Ectodermal cell (in vitro differentiated cells): Measurements from ENCODE around the gene C11orf24.
"Not testable (repeated sequence)": the region's sequence is repeated elsewhere in the genome, so short reads cannot be mapped to it uniquely, and the experiment has no call there.

Experiments
- H3K27ac ChIP-seq: 2 replicates; pipeline ENCODE4 v1.7.0; 2013; ENCODE audit warnings: mild to moderate bottlenecking, low read depth, low read length; ENCODE audit not compliant: insufficient read depth, poor library complexity, severe bottlenecking
- H3K27me3 ChIP-seq: 2 replicates; pipeline ENCODE4 v1.7.0; 2013; ENCODE audit warnings: mild to moderate bottlenecking, low read length; ENCODE audit not compliant: insufficient read depth, control insufficient read depth, poor library complexity, severe bottlenecking
- H3K36me3 ChIP-seq: one replicate; pipeline ENCODE4 v1.7.0; 2013; ENCODE audit warnings: low read length; ENCODE audit not compliant: control insufficient read depth, insufficient read depth
- H3K4me1 ChIP-seq: one replicate; pipeline ENCODE4 v1.7.0; 2013; ENCODE audit warnings: low read length; ENCODE audit not compliant: control insufficient read depth, insufficient read depth
- H3K4me3 ChIP-seq: 2 replicates; pipeline ENCODE4 v1.7.0; 2013; ENCODE audit warnings: low read depth, low read length, control low read depth; ENCODE audit not compliant: insufficient read depth
- H3K9me3 ChIP-seq: 2 replicates; pipeline ENCODE4 v1.7.0; 2013; ENCODE audit warnings: mild to moderate bottlenecking, low read length, moderate library complexity; ENCODE audit not compliant: control insufficient read depth
- WGBS, 2 experiments: methylation state at CpG; one replicate each; pipeline ENCODE4 v1.1.7; 2013; ENCODE audit warnings: missing lambda C conversion rate in 2 of 2; 5-methylcytosine and 5-hydroxymethylcytosine counted together

C11orf24 gene

GRCh38 chr11:68287419-68287818, 15.6 kb upstream of the C11orf24 start:
- H3K36me3 ChIP-seq = no peaks in the 10 kb centered on the region
- H3K27ac ChIP-seq = no peak overlapping the region
- H3K4me3 ChIP-seq = no peak overlapping the region
- 94 to 95% methylated on average over 6 to 8 of the region's 8 CpGs for WGBS, 2 experiments
- H3K4me1 ChIP-seq = no peaks in the 10 kb centered on the region
- no peaks in the 10 kb centered on the region for H3K27me3 ChIP-seq
- H3K9me3 ChIP-seq = peaks cover 5% of the 10 kb centered on the region

- H3K4me3 ChIP-seq, H3K27ac ChIP-seq, H3K4me1 ChIP-seq, H3K36me3 ChIP-seq, H3K27me3 ChIP-seq, H3K9me3 ChIP-seq: not testable (repeated sequence)
- WGBS, 2 experiments = 85 to 90% methylated on average over 2 to 3 of the region's 3 CpGs
These were observed 12.8 kb upstream of the C11orf24 start for GRCh38 chr11:68284588-68284987.

GRCh38 chr11:68282861-68283230, 11.1 kb upstream of the C11orf24 start:
- H3K4me1 ChIP-seq = no peaks in the 10 kb centered on the region
- H3K27me3 ChIP-seq = no peaks in the 10 kb centered on the region
- no peaks in the 10 kb centered on the region for H3K36me3 ChIP-seq
- WGBS, 2 experiments = 93 to 94% methylated on average over 14 of the region's 14 CpGs
- no peak overlapping the region for H3K27ac ChIP-seq
- H3K9me3 ChIP-seq = no peaks in the 10 kb centered on the region
- no peak overlapping the region for H3K4me3 ChIP-seq

GRCh38 chr11:68282141-68282860, 10.5 kb upstream of the C11orf24 start:
- WGBS, 2 experiments = 85 to 87% methylated on average over 15 of the region's 15 CpGs
- H3K9me3 ChIP-seq = no peaks in the 10 kb centered on the region
- H3K4me3 ChIP-seq = no peak overlapping the region
- H3K27ac ChIP-seq = no peak overlapping the region
- no peaks in the 10 kb centered on the region for H3K27me3 ChIP-seq
- no peaks in the 10 kb centered on the region for H3K4me1 ChIP-seq
- no peaks in the 10 kb centered on the region for H3K36me3 ChIP-seq

- WGBS, 2 experiments = 92 to 96% methylated on average over 4 of the region's 5 CpGs
- Histone ChIP-seq H3K36me3 (no peaks in the 10 kb centered on the region), H3K4me3 (no peak overlapping the region), H3K4me1 (no peaks in the 10 kb centered on the region), H3K27me3 (no peaks in the 10 kb centered on the region), H3K27ac (no peak overlapping the region), H3K9me3 (no peaks in the 10 kb centered on the region)
These were observed 7.9 kb upstream of the C11orf24 start for GRCh38 chr11:68279676-68280075.

GRCh38 chr11:68276861-68277260, 5.1 kb upstream of the C11orf24 start:
- H3K9me3 ChIP-seq = no peaks in the 10 kb centered on the region
- WGBS, 2 experiments = 94 to 95% methylated on average over 6 of the region's 6 CpGs
- no peaks in the 10 kb centered on the region for H3K36me3 ChIP-seq
- no peaks in the 10 kb centered on the region for H3K4me1 ChIP-seq
- H3K27me3 ChIP-seq = no peaks in the 10 kb centered on the region
- H3K27ac ChIP-seq = no peak overlapping the region
- no peak overlapping the region for H3K4me3 ChIP-seq

GRCh38 chr11:68275721-68276507, 4.1 kb upstream of the C11orf24 start:
- peaks cover under 1% of the 10 kb centered on the region for H3K4me1 ChIP-seq
- H3K27ac ChIP-seq = no peak overlapping the region
- H3K4me3 ChIP-seq = no peak overlapping the region
- no peaks in the 10 kb centered on the region for H3K9me3 ChIP-seq
- no peaks in the 10 kb centered on the region for H3K36me3 ChIP-seq
- 92 to 95% methylated on average over 14 of the region's 14 CpGs for WGBS, 2 experiments
- no peaks in the 10 kb centered on the region for H3K27me3 ChIP-seq

- WGBS, 2 experiments = 90 to 96% methylated on average over 1 of the region's 1 CpG
- Histone ChIP-seq H3K36me3 (no peaks in the 10 kb centered on the region), H3K27me3 (no peaks in the 10 kb centered on the region), H3K4me3 (no peak overlapping the region), H3K4me1 (peaks cover 6% of the 10 kb centered on the region), H3K9me3 (no peaks in the 10 kb centered on the region), H3K27ac (no peak overlapping the region)
These were observed 2.5 kb upstream of the C11orf24 start for GRCh38 chr11:68274306-68274705.

- peak overlapping the region; percentile 99 for H3K4me3 ChIP-seq
- no peak overlapping the region for H3K27ac ChIP-seq
- H3K27me3 ChIP-seq = no peaks in the 10 kb centered on the region
- H3K4me1 ChIP-seq = peaks cover 6% of the 10 kb centered on the region
- H3K9me3 ChIP-seq = no peaks in the 10 kb centered on the region
- no peaks in the 10 kb centered on the region for H3K36me3 ChIP-seq
- 93 to 96% methylated on average over 21 of the region's 21 CpGs for WGBS, 2 experiments
These were observed 1.4 kb upstream of the C11orf24 start for GRCh38 chr11:68273026-68273738.
